OCI-LY3 (cell line): ENCODE data around the gene KANSL1.

Source experiments
- H2AFZ ChIP-seq: fragments of 200-600, 300-600 bp; shearing (Covaris generic); 2 replicates; pipeline ENCODE4 v1.6.0; 2014; ENCODE audit warnings: antibody characterized with exemption, low read depth, low read length
- H3K27ac ChIP-seq: fragments of 200-600, 300-600 bp; sonication (generic); 2 replicates; pipeline ENCODE4 v1.5.1; 2014; ENCODE audit warnings: mild to moderate bottlenecking, low read length, moderate library complexity, mixed read lengths
- H3K27me3 ChIP-seq: fragments of 200-600, 300-600 bp; sonication (generic); 2 replicates; pipeline ENCODE4 v1.6.1; 2014; ENCODE audit warnings: low read depth, low read length, mixed read lengths
- H3K36me3 ChIP-seq: fragments of 200-600, 300-600 bp; sonication (generic); replicated peaks from 2 replicates; pipeline ENCODE3; 2014; ENCODE audit warnings: low read depth, low read length, mixed read lengths
- H3K4me1 ChIP-seq: fragments of 300-600, 200-600 bp; sonication (generic); 2 replicates; pipeline ENCODE4 v1.6.1; 2014; ENCODE audit warnings: low read length, mixed read lengths
- H3K4me2 ChIP-seq: fragments of 200-600, 300-600 bp; sonication (generic); 2 replicates; pipeline ENCODE4 v1.6.1; 2014; ENCODE audit warnings: low read length, mixed read lengths
- H3K4me3 ChIP-seq: fragments of 300-600, 200-600 bp; sonication (generic); 2 replicates; pipeline ENCODE4 v1.5.1; 2014; ENCODE audit warnings: antibody characterized with exemption, mild to moderate bottlenecking, low read length, moderate library complexity
- H3K79me2 ChIP-seq: fragments of 300-600, 200-600 bp; shearing (Covaris generic); 2 replicates; pipeline ENCODE4 v1.6.1; 2014; ENCODE audit warnings: mild to moderate bottlenecking, low read length, mixed read lengths
- H3K9ac ChIP-seq: fragments of 300-600, 200-600 bp; shearing (Covaris generic); 2 replicates; pipeline ENCODE4 v1.6.0; 2014; ENCODE audit warnings: mild to moderate bottlenecking, low read length, moderate library complexity
- H3K9me3 ChIP-seq: fragments of 200-600, 300-600 bp; shearing (Covaris generic); 2 replicates; pipeline ENCODE4 v1.6.1; 2014; ENCODE audit warnings: low read length, mixed read lengths; ENCODE audit not compliant: insufficient read depth
- H4K20me1 ChIP-seq: fragments of 200-600, 300-600 bp; sonication (generic); 2 replicates; pipeline ENCODE4 v1.6.1; 2016; ENCODE audit warnings: low read length, mixed read lengths; ENCODE audit not compliant: insufficient read depth
- CTCF ChIP-seq: fragments of 200-600, 300-600 bp; sonication (generic); IDR thresholded peaks from 2 replicates; pipeline ENCODE4 v1.5.1; 2014; ENCODE audit warnings: antibody characterized with exemption, low read length, low read depth
- EZH2phosphoT487 ChIP-seq: fragments of 200-600 bp; shearing (Covaris generic); IDR thresholded peaks from 2 replicates; pipeline ENCODE4 v1.6.1; 2018; ENCODE audit warnings: antibody characterized with exemption, mixed run types, low read depth

KANSL1 gene

GRCh38 chr17:46061435-46061834, 131.8 kb downstream of the KANSL1 start:
- peaks cover 4% of the 10 kb centered on the region; the same call in 1 of the 2 replicates for H4K20me1 ChIP-seq
- H3K36me3 ChIP-seq: peaks cover 19% of the 10 kb centered on the region

GRCh38 chr17:46060461-46060860, 132.8 kb downstream of the KANSL1 start:
- H3K4me3 ChIP-seq: no peak overlapping the region
- no peaks in the 10 kb centered on the region for H3K4me1 ChIP-seq
- no peaks in the 10 kb centered on the region for H3K79me2 ChIP-seq
- H3K27ac ChIP-seq: no peak overlapping the region
- no peaks in the 10 kb centered on the region; the same call in 1 of the 2 replicates for H4K20me1 ChIP-seq
- no peaks in the 10 kb centered on the region for H3K9me3 ChIP-seq
- peaks cover 10% of the 10 kb centered on the region for H3K36me3 ChIP-seq
- TF ChIP-seq EZH2phosphoT487: no peak
- no peak for TF ChIP-seq CTCF
- H3K27me3 ChIP-seq: no peaks in the 10 kb centered on the region
- no peak overlapping the region for H2AFZ ChIP-seq
- H3K4me2 ChIP-seq: no peak overlapping the region
- no peak overlapping the region for H3K9ac ChIP-seq

More at GRCh38 chr17:46061435-46061834, 131.8 kb downstream of the KANSL1 start:
- no peak overlapping the region for H3K27ac ChIP-seq
- TF ChIP-seq CTCF: 0 out of 2 replicates have a peak, but pooled peaks have one; percentile 13
- TF ChIP-seq EZH2phosphoT487: no peak
- H3K79me2 ChIP-seq: no peaks in the 10 kb centered on the region
- H3K9ac ChIP-seq: no peak overlapping the region
- H3K4me3 ChIP-seq: no peak overlapping the region
- no peaks in the 10 kb centered on the region for H3K27me3 ChIP-seq
- no peaks in the 10 kb centered on the region for H3K9me3 ChIP-seq
- no peak overlapping the region for H2AFZ ChIP-seq
- H3K4me2 ChIP-seq: no peak overlapping the region
- no peaks in the 10 kb centered on the region for H3K4me1 ChIP-seq

GRCh38 chr17:46059486-46059885, 133.7 kb downstream of the KANSL1 start:
- no peak for TF ChIP-seq CTCF
- TF ChIP-seq EZH2phosphoT487: no peak
- H4K20me1 ChIP-seq: no peaks in the 10 kb centered on the region
- H3K9ac ChIP-seq: no peak overlapping the region
- no peaks in the 10 kb centered on the region for H3K9me3 ChIP-seq
- peaks cover 6% of the 10 kb centered on the region for H3K36me3 ChIP-seq
- no peak overlapping the region for H2AFZ ChIP-seq
- H3K27ac ChIP-seq: no peak overlapping the region
- H3K79me2 ChIP-seq: no peaks in the 10 kb centered on the region; the same call in 1 of the 2 replicates
- no peaks in the 10 kb centered on the region for H3K27me3 ChIP-seq
- no peak overlapping the region for H3K4me2 ChIP-seq
- H3K4me3 ChIP-seq: no peak overlapping the region
- no peaks in the 10 kb centered on the region for H3K4me1 ChIP-seq

- H3K27ac ChIP-seq: no peak overlapping the region
- no peak overlapping the region for H3K4me3 ChIP-seq
- TF ChIP-seq EZH2phosphoT487: no peak
- TF ChIP-seq CTCF: no peak
- peaks cover 3% of the 10 kb centered on the region; the same call in 1 of the 2 replicates for H4K20me1 ChIP-seq
- no peak overlapping the region for H3K4me2 ChIP-seq
- no peaks in the 10 kb centered on the region for H3K4me1 ChIP-seq
- H3K36me3 ChIP-seq: peaks cover 6% of the 10 kb centered on the region
- H3K79me2 ChIP-seq: peaks cover 6% of the 10 kb centered on the region; the same call in 1 of the 2 replicates
- H2AFZ ChIP-seq: no peak overlapping the region
- H3K27me3 ChIP-seq: no peaks in the 10 kb centered on the region
- H3K9ac ChIP-seq: no peak overlapping the region
- H3K9me3 ChIP-seq: no peaks in the 10 kb centered on the region
Observed at GRCh38 chr17:46057366-46057765, 135.9 kb downstream of the KANSL1 start.
